ENCODE data around the gene SAMD14.
A peak's percentile ranks its signal among the peaks of the same experiment; 100 is the strongest.

The SAMD14 gene

DNA sequence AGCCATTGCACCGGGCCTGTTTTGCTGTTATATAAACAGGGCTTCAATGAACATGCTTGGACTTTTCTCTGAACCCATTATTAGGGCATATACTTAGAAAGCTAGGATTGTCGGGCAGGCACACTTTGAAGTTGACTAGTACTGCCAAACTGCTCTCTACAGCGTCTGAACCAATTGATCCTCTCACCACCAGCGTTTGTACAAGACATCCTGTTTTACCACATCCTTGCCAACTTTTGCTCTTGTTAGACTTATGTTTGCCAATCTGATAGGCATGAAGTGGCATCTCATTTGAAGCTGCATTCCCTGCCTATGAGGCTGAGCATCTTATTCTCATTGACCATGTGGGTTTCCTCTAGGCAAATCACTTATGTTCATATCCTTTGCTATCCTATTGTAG lies 27.9 kb upstream of the SAMD14 start:
- TF ChIP-seq POLR2A (IDR thresholded peaks at IDR 0.05; ENCODE audit: low read depth, low read length): no peak
- TF ChIP-seq SPI1 (IDR thresholded peaks at IDR 0.05; ENCODE audit: low read depth, low read length): no peak
- TF ChIP-seq PAX5 (IDR thresholded peaks at IDR 0.05; ENCODE audit: insufficient read depth, low read length, severe bottlenecking): no peak
- no peak for TF ChIP-seq POLR2AphosphoS5 (IDR thresholded peaks at IDR 0.05; ENCODE audit: low read depth, low read length)
- TF ChIP-seq POU2F2 (IDR thresholded peaks at IDR 0.05; ENCODE audit: low read depth, low read length): no peak
- no peak for TF ChIP-seq TAF1 (IDR thresholded peaks at IDR 0.05; ENCODE audit: low read depth, low read length)
- no peak for DNase-seq (ENCODE audit: insufficient read length, low spot score)
- no peak for FAIRE-seq

DNA sequence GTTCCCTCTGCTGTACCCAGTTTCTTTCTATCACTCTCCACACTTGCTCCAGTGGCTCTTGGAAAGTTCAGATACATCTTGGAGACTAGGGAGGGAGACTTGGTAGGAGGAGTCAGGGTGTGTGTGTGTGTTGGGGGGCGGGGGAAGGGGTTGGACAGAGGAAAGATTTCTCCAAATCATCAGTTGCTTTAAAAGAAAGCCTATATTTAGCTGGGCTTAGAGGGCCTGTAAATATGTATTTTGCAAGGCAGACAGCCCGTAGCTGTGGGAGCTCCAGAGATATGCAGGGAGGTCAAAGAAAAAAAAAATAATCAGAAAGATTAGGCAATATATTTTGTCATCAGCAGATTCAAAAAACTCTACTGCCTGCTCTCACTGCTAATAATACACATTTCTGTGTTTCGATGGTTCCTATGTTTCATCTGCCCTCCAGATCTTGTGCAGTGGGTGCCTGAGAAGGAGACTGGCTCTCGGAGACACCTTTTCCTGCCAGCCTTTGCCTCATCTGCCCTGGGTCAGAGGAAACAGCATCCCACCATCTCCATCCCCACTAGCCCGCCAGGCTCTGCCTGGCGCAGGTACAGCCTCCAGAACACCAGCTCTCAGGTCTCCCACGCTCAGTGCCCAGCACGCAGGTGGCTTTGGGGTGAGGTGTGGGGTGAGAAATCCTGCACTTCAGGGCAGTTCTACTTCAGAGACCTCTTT lies 25.3 kb upstream of the SAMD14 start:
- no peak for TF ChIP-seq PAX5 (IDR thresholded peaks at IDR 0.05; ENCODE audit: insufficient read depth, low read length, severe bottlenecking)
- no peak for DNase-seq (ENCODE audit: insufficient read length, low spot score)
- peak; percentile 84 for FAIRE-seq

DNA sequence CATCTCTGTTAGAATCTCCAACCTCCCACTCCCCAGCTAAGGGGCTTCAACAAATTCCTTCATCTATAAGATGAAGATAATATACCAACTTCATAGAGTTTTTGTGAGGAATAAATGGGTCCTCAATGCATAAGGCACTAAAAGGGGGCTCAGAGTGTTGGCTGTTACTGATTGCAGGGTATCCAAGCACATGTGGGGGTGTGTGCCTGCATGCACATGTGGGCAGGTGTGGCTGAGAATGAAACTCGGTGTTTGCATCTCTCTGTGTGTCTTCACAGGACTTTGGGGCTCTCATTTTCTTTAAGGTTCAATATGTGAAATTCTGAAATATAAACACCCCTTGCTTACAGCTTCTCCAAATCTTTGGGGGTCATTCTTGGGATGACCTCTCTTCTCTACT lies 24.6 kb upstream of the SAMD14 start:
- TF ChIP-seq TAF1 (IDR thresholded peaks at IDR 0.05; ENCODE audit: low read depth, low read length) (peak; percentile 11; the same call in 1 of the 2 replicates), POLR2A (IDR thresholded peaks at IDR 0.05; ENCODE audit: low read depth, low read length) (no peak), POU2F2 (IDR thresholded peaks at IDR 0.05; ENCODE audit: low read depth, low read length) (peak; percentile 87), SPI1 (IDR thresholded peaks at IDR 0.05; ENCODE audit: low read depth, low read length) (no peak), POLR2AphosphoS5 (IDR thresholded peaks at IDR 0.05; ENCODE audit: low read depth, low read length) (no peak)
- DNase-seq (ENCODE audit: insufficient read length, low spot score): no peak
- FAIRE-seq: peak; percentile 88

DNA sequence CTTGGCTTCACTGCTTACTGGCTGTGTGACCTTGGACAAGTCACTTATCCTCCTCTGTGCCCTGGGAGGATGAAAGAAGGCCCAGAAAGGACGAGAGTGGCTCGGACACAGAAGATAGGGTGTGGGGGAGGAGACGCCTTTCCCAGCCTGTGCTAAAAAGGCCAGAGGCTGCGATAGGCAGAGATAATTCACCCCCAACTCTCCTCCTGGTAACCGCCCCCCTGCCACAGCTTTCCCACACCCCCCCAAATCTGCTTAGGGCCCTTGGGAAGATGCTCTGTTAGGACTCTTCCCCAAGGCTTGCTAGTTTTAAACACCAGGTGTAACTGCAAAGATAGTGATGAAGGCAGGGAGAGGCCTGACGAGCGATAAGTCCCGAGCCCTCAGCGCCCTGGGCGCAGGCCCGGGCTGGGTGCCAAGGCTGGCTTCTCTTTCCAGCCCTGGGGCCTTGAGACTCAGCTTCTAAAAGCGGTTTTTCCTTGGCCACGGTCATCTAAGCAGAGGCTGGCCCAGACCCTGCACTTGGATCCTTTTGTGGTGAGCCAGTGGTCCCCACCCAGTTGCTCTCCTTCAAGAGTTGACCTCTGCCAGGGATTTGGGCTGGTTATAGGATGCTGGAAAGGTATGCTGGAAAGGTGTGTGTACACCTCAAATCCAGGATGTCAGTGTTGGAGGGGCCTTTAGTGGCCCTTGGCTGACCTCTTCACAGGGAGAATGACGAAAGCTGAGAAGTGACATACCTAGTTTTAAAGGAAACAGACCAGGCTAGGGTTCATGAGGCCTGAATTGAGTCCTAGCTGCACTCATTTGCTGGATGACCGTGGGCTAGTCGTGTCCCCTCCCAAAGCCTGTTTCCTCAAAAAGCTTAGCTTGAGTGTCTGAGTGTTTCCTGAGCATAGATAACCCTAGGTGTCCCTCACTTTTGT lies 24.0 kb upstream of the SAMD14 start:
- DNase-seq (ENCODE audit: insufficient read length, low spot score) (no peak), FAIRE-seq (peak; percentile 76)
- no peak for TF ChIP-seq POU2F2 (IDR thresholded peaks at IDR 0.05; ENCODE audit: low read depth, low read length)
- no peak for TF ChIP-seq TAF1 (IDR thresholded peaks at IDR 0.05; ENCODE audit: low read depth, low read length)
- TF ChIP-seq POLR2AphosphoS5 (IDR thresholded peaks at IDR 0.05; ENCODE audit: low read depth, low read length): no peak
- no peak for TF ChIP-seq PAX5 (IDR thresholded peaks at IDR 0.05; ENCODE audit: insufficient read depth, low read length, severe bottlenecking)

DNA sequence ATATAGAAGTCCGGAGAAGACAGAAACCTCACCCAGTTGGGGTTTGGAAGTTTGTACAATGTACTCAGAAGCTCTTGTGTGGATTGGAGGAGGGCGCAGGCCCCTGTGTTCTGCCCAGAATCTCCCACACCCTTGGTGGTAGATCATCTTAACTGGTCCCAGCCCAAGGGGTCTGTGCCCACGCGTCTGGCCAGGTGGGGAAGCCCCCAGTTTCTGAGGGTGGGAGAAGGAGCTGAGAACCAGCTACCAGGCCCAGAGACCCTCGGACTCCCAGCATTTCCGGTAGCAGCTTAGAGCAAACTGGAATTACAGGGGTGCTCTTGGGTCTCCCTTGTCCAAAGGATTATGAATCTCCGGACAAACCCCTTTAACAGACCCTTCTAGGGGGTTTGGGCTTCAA lies 22.8 kb upstream of the SAMD14 start:
- no peak for DNase-seq (ENCODE audit: insufficient read length, low spot score)
- FAIRE-seq: no peak
- no peak for TF ChIP-seq SPI1 (IDR thresholded peaks at IDR 0.05; ENCODE audit: low read depth, low read length)
- TF ChIP-seq TAF1 (IDR thresholded peaks at IDR 0.05; ENCODE audit: low read depth, low read length): no peak
- no peak for TF ChIP-seq POLR2AphosphoS5 (IDR thresholded peaks at IDR 0.05; ENCODE audit: low read depth, low read length)

DNA sequence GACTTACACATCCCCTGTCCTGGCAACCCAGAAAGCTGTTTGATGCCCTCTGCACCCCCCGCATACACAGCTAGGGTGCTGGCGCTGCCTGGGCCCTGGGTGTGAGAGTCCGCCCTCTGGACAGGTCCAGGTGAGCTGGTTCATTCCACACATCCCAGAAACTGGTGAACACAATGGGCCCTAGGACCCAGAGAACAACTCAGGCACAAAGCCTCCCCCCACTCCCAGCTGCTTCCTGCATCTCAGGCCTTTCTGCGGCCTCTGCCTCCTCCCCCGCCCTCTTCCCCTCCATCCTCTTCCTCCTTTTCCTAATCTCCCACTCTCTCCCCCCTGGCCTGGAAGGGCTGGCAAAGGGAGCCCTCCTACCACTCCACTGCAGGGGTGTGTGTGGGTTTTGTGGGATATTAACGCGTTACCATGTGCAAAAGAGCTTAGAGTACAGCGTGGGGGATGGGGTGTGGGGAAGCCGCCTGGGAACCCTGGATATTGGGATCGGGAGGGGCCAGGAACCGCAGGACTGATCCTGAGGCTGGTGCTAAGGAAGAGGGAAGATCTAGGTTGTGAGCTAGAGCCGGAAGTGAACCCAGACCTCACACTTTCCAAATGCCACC lies 22.1 kb upstream of the SAMD14 start:
- no peak for DNase-seq (ENCODE audit: insufficient read length, low spot score)
- peak; percentile 85 for FAIRE-seq
- TF ChIP-seq TAF1 (IDR thresholded peaks at IDR 0.05; ENCODE audit: low read depth, low read length) (peak; percentile 31; the same call in 1 of the 2 replicates), POLR2A (IDR thresholded peaks at IDR 0.05; ENCODE audit: low read depth, low read length) (no peak; the same call in 1 of the 2 replicates), SPI1 (IDR thresholded peaks at IDR 0.05; ENCODE audit: low read depth, low read length) (peak; percentile 30; the same call in 1 of the 2 replicates), POU2F2 (IDR thresholded peaks at IDR 0.05; ENCODE audit: low read depth, low read length) (peak; percentile 44; the same call in 1 of the 2 replicates), POLR2AphosphoS5 (IDR thresholded peaks at IDR 0.05; ENCODE audit: low read depth, low read length) (no peak), PAX5 (IDR thresholded peaks at IDR 0.05; ENCODE audit: insufficient read depth, low read length, severe bottlenecking) (no peak)

DNA sequence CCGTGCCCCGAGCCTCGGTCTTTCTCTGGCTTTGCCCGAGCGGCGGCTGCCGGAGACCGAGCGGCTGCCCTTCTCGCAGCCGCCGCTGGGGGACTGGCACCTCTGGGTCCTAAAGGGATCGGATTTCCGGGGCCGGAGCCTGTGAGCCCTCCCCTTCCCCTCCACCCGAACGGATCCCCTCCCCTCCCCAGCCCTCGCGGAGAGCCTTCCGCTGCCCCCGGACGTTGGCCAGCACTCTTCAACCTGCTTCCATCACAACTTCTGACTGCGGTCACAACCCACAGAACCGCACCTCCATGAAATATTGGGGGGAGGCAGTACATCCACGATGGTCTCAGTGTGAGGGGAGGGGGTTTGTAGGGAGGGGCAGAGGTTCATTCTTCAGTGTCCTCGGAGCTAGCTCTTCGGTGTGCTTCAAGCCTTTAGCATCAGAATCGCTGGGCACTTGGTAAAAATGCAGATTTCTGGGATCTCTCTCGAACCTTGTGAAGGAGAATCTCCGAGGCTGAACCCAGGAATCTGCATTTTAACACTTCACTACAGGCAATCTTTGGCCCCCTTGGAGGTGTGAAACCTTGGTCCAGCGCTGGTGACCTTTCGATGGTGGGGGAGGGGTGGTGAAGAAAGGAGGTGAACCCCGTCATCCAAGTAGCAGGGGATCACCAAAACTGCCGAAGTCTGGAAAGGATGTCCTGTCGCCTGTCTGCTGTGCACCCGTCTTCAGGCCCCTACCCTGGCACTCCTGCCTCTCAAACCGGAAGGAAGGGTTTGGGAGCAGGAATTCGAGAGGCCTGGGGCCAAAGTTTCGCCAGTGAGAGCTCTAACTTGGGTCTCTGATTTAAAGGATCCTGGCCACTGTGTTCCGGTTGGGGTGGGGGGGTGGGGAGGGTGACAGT lies 21.3 kb upstream of the SAMD14 start:
- no peak for TF ChIP-seq POU2F2 (IDR thresholded peaks at IDR 0.05; ENCODE audit: low read depth, low read length)
- no peak for TF ChIP-seq SPI1 (IDR thresholded peaks at IDR 0.05; ENCODE audit: low read depth, low read length)
- no peak for TF ChIP-seq PAX5 (IDR thresholded peaks at IDR 0.05; ENCODE audit: insufficient read depth, low read length, severe bottlenecking)
- TF ChIP-seq POLR2AphosphoS5 (IDR thresholded peaks at IDR 0.05; ENCODE audit: low read depth, low read length): no peak
- peak; percentile 62; the same call in 1 of the 2 replicates for TF ChIP-seq TAF1 (IDR thresholded peaks at IDR 0.05; ENCODE audit: low read depth, low read length)
- peak; percentile 46; the same call in 1 of the 2 replicates for TF ChIP-seq POLR2A (IDR thresholded peaks at IDR 0.05; ENCODE audit: low read depth, low read length)
- DNase-seq (ENCODE audit: insufficient read length, low spot score): peak; percentile 95
- FAIRE-seq: peak; percentile 91

DNA sequence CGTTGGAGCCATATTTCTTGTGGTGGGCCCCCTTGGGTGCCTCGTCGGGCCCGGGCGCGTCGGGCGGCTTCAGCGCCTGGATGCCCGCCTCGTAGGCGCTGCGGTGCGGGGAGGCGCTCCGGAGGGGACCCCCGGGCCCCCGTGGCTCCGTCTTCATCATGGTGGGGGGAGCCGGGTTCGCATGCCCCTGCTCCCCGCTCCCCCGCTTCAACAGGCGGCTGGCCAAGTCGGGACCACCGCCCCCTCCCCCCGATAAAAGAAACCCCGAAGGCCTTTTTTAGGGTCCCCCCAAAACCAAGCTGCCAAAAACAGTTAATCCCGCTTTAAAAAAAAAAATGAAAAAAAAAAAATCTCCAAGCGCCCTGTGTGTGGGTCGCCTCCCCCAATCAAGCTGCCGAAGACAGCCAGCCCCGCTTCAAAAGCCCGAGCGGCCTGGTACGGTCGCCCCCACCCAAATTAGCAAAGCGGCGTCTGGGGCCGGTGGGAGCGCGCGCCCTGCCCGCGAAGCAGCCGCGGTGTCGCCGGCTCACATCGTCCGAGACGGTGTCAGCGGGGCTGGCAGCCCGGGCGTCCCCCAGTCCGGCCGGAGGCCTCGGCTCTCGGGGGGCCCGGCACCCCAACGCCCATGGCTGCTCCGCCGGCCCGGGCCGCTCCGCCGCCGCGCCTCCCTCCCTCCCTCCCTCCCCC lies 20.5 kb upstream of the SAMD14 start, which contains the start of gene PPP1R9B:
Gene PPP1R9B, minus strand, starts transcription at position 324 of the 687 bp plus-strand sequence. Its CDS starts 164 bp downstream, at position 160.
- TF ChIP-seq POU2F2 (IDR thresholded peaks at IDR 0.05; ENCODE audit: low read depth, low read length): 0 out of 2 replicates have a peak, but pooled peaks have one; percentile 10
- no peak for TF ChIP-seq SPI1 (IDR thresholded peaks at IDR 0.05; ENCODE audit: low read depth, low read length)
- no peak for DNase-seq (ENCODE audit: insufficient read length, low spot score)
- FAIRE-seq: no peak

Measured in GM12891 (cell line).